Measurements from ENCODE around the gene RNF14.
"Not testable (repeated sequence)": the region's sequence is repeated elsewhere in the genome, so short reads cannot be mapped to it uniquely, and the experiment has no call there.

Gene RNF14

DNA sequence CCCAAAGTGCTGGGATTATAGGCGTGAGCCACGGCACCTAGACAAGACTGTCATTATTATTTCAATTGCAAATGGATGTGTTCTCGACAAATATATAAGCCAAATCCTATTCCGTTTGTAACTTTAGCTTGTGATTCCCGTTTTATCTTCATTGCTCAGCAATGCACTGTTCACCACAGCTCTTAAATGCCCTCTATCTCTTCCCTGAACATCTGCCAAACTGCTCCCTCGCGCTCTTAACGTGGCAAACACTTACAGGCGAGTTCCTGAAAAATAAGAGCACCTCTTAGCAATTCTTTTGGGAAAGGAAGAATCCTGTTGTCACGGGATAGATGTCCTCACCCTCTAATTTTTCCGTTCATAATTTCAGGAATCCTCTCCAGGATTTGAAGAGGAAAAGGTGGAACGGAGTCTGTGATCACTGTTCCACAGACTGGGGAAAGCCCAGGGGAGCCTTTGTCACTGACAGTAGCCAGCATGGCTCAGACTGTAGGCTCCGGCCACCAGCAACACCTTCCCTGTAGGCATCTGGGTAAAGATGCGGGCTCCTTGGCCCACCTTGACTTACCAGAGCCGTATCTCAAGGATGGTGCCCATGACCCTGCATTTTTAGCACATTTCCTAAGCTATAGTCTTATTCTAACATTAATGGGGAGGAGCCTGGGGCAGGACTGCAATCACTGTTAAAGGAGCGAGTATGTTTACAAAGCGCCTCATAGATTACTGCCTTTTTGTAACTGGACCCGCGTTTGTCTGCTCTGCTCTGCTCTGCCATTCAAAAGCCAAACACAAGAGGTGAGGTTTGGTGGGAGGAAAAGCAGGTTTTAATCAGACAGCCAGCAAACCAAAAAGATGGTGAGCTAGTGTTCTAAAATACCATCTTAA, 64.1 kb downstream of the RNF14 start:
- H3K23ac ChIP-seq (ENCODE audit: low read depth, low read length, poor library complexity) = no peak overlapping the region
- no peak for DNase-seq (ENCODE audit: low spot score)
- H2BK15ac ChIP-seq (ENCODE audit: low read length) = no peak overlapping the region
- H4K8ac ChIP-seq (ENCODE audit: low read depth, low read length) = no peak overlapping the region
- no peak overlapping the region for H3K4me2 ChIP-seq (ENCODE audit: insufficient read depth, low read length, poor library complexity, severe bottlenecking)
- H2BK12ac ChIP-seq (ENCODE audit: low read length) = no peak overlapping the region
- no peaks in the 10 kb centered on the region for H3K27me3 ChIP-seq (ENCODE audit: control insufficient read depth in 3 of 3, insufficient read depth in 3 of 3, low read depth in 1 of 3, low read length in 3 of 3)
- no peaks in the 10 kb centered on the region for H3K36me3 ChIP-seq (replicated peaks in 1 of 2; ENCODE audit: control insufficient read depth in 2 of 2, insufficient read depth in 2 of 2, low read length in 2 of 2)
- no peak overlapping the region for H2AFZ ChIP-seq (ENCODE audit: low read length)
- no peak overlapping the region for H4K91ac ChIP-seq (ENCODE audit: low read depth, low read length, poor library complexity)
- H2AK5ac ChIP-seq (ENCODE audit: low read depth, low read length) = no peak overlapping the region
- H3K27ac ChIP-seq (replicated peaks; ENCODE audit: low read length) = no peak overlapping the region
- H2BK5ac ChIP-seq (ENCODE audit: low read length) = no peak overlapping the region
- H3K9ac ChIP-seq (ENCODE audit: low read depth, low read length, poor library complexity) = no peak overlapping the region
- H3K18ac ChIP-seq (ENCODE audit: low read length) = no peak overlapping the region
- H3K4me3 ChIP-seq (ENCODE audit: low read length in 2 of 2) = no peak overlapping the region
- H2BK120ac ChIP-seq (ENCODE audit: low read depth, low read length) = no peak overlapping the region
- peaks cover 0 to 2% of the 10 kb centered on the region in 2 donors for H3K4me1 ChIP-seq (ENCODE audit: control insufficient read depth in 2 of 2, insufficient read depth in 1 of 2, low read depth in 1 of 2, low read length in 2 of 2)
- WGBS, 2 donors (ENCODE audit: extremely low coverage in 2 of 2, insufficient read length in 2 of 2, insufficient replicate concordance in 1 of 2) = no CpG with 5 or more reads among the region's 19 CpGs
- H3K4ac ChIP-seq (ENCODE audit: low read length) = no peak overlapping the region
- no peaks in the 10 kb centered on the region for H3K9me3 ChIP-seq (replicated peaks in 1 of 2; ENCODE audit: control insufficient read depth in 2 of 2, insufficient read depth in 1 of 2, low read depth in 1 of 2, low read length in 2 of 2)
- H3K14ac ChIP-seq (ENCODE audit: low read length) = no peak overlapping the region
- no peaks in the 10 kb centered on the region for H3K79me1 ChIP-seq (ENCODE audit: low read depth, low read length)

DNA sequence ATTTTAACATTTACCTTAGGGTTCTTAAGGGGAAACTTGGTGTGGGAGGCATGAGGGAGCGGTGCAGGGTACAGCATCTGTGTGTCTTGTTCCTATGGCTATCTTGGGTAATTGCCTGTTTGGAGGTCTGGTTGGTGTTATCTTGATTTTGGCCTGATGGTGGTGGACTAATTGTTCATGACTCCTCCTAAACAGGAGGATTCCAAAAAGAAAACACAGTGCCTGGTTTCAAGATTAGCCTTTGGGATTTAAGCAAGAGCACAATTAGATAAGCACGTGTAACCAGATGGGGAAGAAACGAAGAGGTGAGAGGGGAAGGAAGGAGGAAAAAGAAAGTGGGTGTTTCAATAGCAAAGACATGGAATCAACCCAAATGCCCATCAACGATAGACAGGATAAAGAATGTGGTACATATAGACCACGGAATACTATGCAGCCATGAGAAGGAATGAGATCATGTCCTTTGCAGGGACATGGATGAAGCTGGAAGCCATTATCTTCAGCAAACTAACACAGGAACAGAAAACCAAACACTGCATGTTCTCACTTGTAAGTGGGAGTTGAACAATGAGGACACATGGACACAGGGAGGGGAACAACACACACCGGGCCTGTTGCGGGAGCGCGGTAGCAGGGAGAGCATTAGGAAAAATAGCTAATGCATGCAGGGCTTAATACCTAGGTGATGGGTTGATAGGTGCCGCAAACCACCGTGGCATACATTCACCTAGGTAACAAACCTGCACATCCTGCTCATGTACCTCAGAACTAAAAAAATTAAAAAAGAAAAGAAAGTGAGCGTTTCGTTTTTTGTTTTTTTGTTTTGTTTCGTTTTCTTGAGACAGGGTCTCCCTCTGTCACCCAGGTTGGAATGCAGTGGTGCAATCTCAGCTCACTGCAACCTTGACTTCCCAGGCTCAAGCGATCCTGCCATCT, 65.0 kb downstream of the RNF14 start:
- not testable (repeated sequence) for H3K9ac ChIP-seq (ENCODE audit: low read depth, low read length, poor library complexity); H3K23ac ChIP-seq (ENCODE audit: low read depth, low read length, poor library complexity); H3K27ac ChIP-seq (replicated peaks; ENCODE audit: low read length); DNase-seq (ENCODE audit: low spot score); H2AK5ac ChIP-seq (ENCODE audit: low read depth, low read length); H4K91ac ChIP-seq (ENCODE audit: low read depth, low read length, poor library complexity); H2BK15ac ChIP-seq (ENCODE audit: low read length); H3K27me3 ChIP-seq (ENCODE audit: control insufficient read depth in 3 of 3, insufficient read depth in 3 of 3, low read depth in 1 of 3, low read length in 3 of 3); H2BK5ac ChIP-seq (ENCODE audit: low read length); H4K8ac ChIP-seq (ENCODE audit: low read depth, low read length); H3K18ac ChIP-seq (ENCODE audit: low read length); H3K9me3 ChIP-seq (replicated peaks in 1 of 2; ENCODE audit: control insufficient read depth in 2 of 2, insufficient read depth in 1 of 2, low read depth in 1 of 2, low read length in 2 of 2); H3K79me1 ChIP-seq (ENCODE audit: low read depth, low read length); H3K14ac ChIP-seq (ENCODE audit: low read length); H3K36me3 ChIP-seq (replicated peaks in 1 of 2; ENCODE audit: control insufficient read depth in 2 of 2, insufficient read depth in 2 of 2, low read length in 2 of 2); H2BK12ac ChIP-seq (ENCODE audit: low read length); H3K4me2 ChIP-seq (ENCODE audit: insufficient read depth, low read length, poor library complexity, severe bottlenecking); H2BK120ac ChIP-seq (ENCODE audit: low read depth, low read length); H3K4me3 ChIP-seq (ENCODE audit: low read length in 2 of 2); H2AFZ ChIP-seq (ENCODE audit: low read length); H3K4ac ChIP-seq (ENCODE audit: low read length); H3K4me1 ChIP-seq (ENCODE audit: control insufficient read depth in 2 of 2, insufficient read depth in 1 of 2, low read depth in 1 of 2, low read length in 2 of 2)
- WGBS, 2 donors (ENCODE audit: extremely low coverage in 2 of 2, insufficient read length in 2 of 2, insufficient replicate concordance in 1 of 2) = 100% methylated on average over 2 of the region's 15 CpGs; no CpG with 5 or more reads in 1 of the 2 donors

DNA sequence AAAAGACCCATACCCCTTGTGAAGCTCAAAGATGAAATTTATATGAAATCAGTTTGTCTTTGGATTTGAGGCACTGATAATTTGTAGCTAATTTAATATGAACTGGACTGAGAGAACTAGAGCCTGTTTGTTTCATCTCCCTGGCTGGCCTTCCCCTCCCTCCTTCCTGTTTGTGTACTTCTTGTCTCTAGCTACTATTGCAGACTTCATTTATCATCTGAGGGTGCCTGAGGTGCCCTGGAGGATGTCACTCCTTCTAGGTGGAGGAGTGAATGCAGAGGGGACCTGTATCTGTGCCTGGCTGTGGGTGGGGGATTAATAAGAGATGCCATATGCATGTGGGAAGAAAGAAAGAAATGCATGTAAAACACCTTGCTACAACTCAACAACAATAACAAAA, 66.1 kb downstream of the RNF14 start:
- H3K23ac ChIP-seq (ENCODE audit: low read depth, low read length, poor library complexity) = no peak overlapping the region
- H3K9me3 ChIP-seq (replicated peaks in 1 of 2; ENCODE audit: control insufficient read depth in 2 of 2, insufficient read depth in 1 of 2, low read depth in 1 of 2, low read length in 2 of 2) = no peaks in the 10 kb centered on the region
- peak overlapping the region; percentile 34 for H2AFZ ChIP-seq (ENCODE audit: low read length)
- no peaks in the 10 kb centered on the region for H3K79me1 ChIP-seq (ENCODE audit: low read depth, low read length)
- no peak overlapping the region for H3K9ac ChIP-seq (ENCODE audit: low read depth, low read length, poor library complexity)
- no peak overlapping the region for H4K8ac ChIP-seq (ENCODE audit: low read depth, low read length)
- no peak overlapping the region for H4K91ac ChIP-seq (ENCODE audit: low read depth, low read length, poor library complexity)
- no peak overlapping the region for H2AK5ac ChIP-seq (ENCODE audit: low read depth, low read length)
- H2BK12ac ChIP-seq (ENCODE audit: low read length) = no peak overlapping the region
- H3K4me2 ChIP-seq (ENCODE audit: insufficient read depth, low read length, poor library complexity, severe bottlenecking) = no peak overlapping the region
- peaks cover 0 to 2% of the 10 kb centered on the region in 2 donors for H3K4me1 ChIP-seq (ENCODE audit: control insufficient read depth in 2 of 2, insufficient read depth in 1 of 2, low read depth in 1 of 2, low read length in 2 of 2)
- no peak overlapping the region for H2BK5ac ChIP-seq (ENCODE audit: low read length)
- H2BK120ac ChIP-seq (ENCODE audit: low read depth, low read length) = no peak overlapping the region
- H3K27me3 ChIP-seq (ENCODE audit: control insufficient read depth in 3 of 3, insufficient read depth in 3 of 3, low read depth in 1 of 3, low read length in 3 of 3) = no peaks in the 10 kb centered on the region
- H3K4ac ChIP-seq (ENCODE audit: low read length) = no peak overlapping the region
- H3K18ac ChIP-seq (ENCODE audit: low read length) = no peak overlapping the region
- no peak overlapping the region for H3K27ac ChIP-seq (replicated peaks; ENCODE audit: low read length)
- no peak overlapping the region for H3K14ac ChIP-seq (ENCODE audit: low read length)
- no peak for DNase-seq (ENCODE audit: low spot score)
- no peak overlapping the region for H2BK15ac ChIP-seq (ENCODE audit: low read length)
- no peak overlapping the region for H3K4me3 ChIP-seq (ENCODE audit: low read length in 2 of 2)
- no peaks in the 10 kb centered on the region for H3K36me3 ChIP-seq (replicated peaks in 1 of 2; ENCODE audit: control insufficient read depth in 2 of 2, insufficient read depth in 2 of 2, low read length in 2 of 2)

DNA sequence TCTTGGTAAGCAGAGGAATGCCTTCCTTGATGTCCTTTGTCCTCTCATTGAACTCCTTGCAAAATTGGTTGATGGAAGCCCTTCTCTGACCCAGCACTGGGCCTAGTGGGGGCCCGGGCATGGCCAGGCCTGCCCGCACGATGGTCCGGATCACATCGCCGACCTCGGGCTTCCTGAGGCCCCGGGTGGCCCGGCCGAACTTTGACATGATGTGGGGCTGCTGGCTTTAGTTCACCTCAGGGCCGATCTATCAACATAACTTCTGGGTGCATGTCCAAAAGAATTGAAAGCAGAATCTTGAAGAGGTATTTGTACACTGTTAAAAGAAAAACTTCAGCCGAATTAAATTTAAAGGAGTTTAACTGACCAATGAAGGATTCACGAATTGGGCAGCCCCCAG, 68.0 kb downstream of the RNF14 start:
- no CpG with 5 or more reads among the region's 13 CpGs for WGBS, 2 donors (ENCODE audit: extremely low coverage in 2 of 2, insufficient read length in 2 of 2, insufficient replicate concordance in 1 of 2)
- no peaks in the 10 kb centered on the region for H3K79me1 ChIP-seq (ENCODE audit: low read depth, low read length)
- DNase-seq (ENCODE audit: low spot score) = no peak

More for the DNA sequence above, 68.0 kb downstream of the RNF14 start:
- Histone ChIP-seq H2BK12ac (ENCODE audit: low read length) (no peak overlapping the region), H3K9me3 (replicated peaks in 1 of 2; ENCODE audit: control insufficient read depth in 2 of 2, insufficient read depth in 1 of 2, low read depth in 1 of 2, low read length in 2 of 2) (no peaks in the 10 kb centered on the region), H2BK120ac (ENCODE audit: low read depth, low read length) (no peak overlapping the region), H3K4me1 (ENCODE audit: control insufficient read depth in 2 of 2, insufficient read depth in 1 of 2, low read depth in 1 of 2, low read length in 2 of 2) (no peaks in the 10 kb centered on the region), H3K36me3 (replicated peaks in 1 of 2; ENCODE audit: control insufficient read depth in 2 of 2, insufficient read depth in 2 of 2, low read length in 2 of 2) (no peaks in the 10 kb centered on the region), H3K14ac (ENCODE audit: low read length) (no peak overlapping the region), H3K23ac (ENCODE audit: low read depth, low read length, poor library complexity) (no peak overlapping the region), H3K27me3 (ENCODE audit: control insufficient read depth in 3 of 3, insufficient read depth in 3 of 3, low read depth in 1 of 3, low read length in 3 of 3) (no peaks in the 10 kb centered on the region), H3K4me2 (ENCODE audit: insufficient read depth, low read length, poor library complexity, severe bottlenecking) (no peak overlapping the region), H4K91ac (ENCODE audit: low read depth, low read length, poor library complexity) (no peak overlapping the region), H3K9ac (ENCODE audit: low read depth, low read length, poor library complexity) (no peak overlapping the region), H4K8ac (ENCODE audit: low read depth, low read length) (no peak overlapping the region), H3K18ac (ENCODE audit: low read length) (no peak overlapping the region), H2BK5ac (ENCODE audit: low read length) (no peak overlapping the region), H3K4ac (ENCODE audit: low read length) (no peak overlapping the region), H2AK5ac (ENCODE audit: low read depth, low read length) (no peak overlapping the region), H3K4me3 (ENCODE audit: low read length in 2 of 2) (no peak overlapping the region), H2AFZ (ENCODE audit: low read length) (peak overlapping the region; percentile 81), H3K27ac (replicated peaks; ENCODE audit: low read length) (no peak overlapping the region), H2BK15ac (ENCODE audit: low read length) (no peak overlapping the region)

Measured in neuronal stem cell (in vitro differentiated cells).